OCI-LY7 (cell line): ENCODE results near the gene VSIR.

Experiments
- CTCF ChIP-seq: fragments of 200-600 bp; sonication (generic); conservative IDR thresholded peaks from 2 replicates; pipeline ENCODE4 v1.5.1; 2014; ENCODE audit warnings: mild to moderate bottlenecking, antibody characterized with exemption, low read length, moderate library complexity, mixed read lengths
- EZH2phosphoT487 ChIP-seq: fragments of 200-600 bp; sonication (generic); IDR thresholded peaks from 2 replicates; pipeline ENCODE4 v1.6.1; 2018; ENCODE audit warnings: low read depth, borderline replicate concordance, mild to moderate bottlenecking, mixed run types, antibody characterized with exemption, low read length, moderate library complexity, mixed read lengths

DNA sequence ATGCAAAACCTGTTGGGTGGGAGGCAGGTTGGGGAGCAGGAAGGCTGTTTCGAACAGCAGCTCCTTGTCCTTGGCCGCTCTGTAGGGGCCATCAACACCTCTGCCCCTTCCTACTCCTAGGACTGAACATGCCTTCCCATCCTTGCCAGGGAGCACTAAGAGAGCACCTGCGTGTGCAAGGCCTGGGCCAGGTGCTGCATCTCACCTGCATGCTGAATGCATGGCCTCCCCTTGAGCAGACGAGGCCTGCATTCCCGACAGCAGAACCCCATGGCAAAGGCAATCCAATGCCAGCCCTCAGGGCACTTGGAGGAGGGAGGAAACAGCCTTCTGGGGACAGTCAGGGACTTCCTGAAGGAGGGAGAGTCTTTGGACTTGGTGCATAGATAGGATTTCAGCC is 11.0 kb downstream of the VSIR start:
- TF ChIP-seq EZH2phosphoT487 (no peak), CTCF (no peak)
